Measurements from ENCODE around the gene ABCA9.

DNA sequence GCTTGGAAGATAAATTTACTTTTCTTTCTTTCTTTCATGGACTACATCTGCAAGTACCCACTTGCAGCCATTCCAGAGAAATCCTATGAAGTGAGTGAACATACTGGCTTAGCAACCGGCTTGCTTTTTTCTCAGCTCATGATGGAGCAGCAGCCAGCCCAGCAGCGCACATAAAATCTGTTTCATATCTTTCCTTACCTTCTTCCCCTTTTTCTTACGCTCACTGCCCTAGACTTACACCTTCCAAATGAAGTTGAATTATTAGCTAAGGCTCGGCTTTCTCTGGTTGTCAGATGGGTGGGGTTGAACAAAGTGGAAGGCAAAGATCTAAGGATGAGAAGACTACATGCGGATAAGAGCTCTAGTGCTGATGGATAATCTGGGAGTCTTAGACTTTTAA lies 91.6 kb downstream of the ABCA9 start:
- TF ChIP-seq SETDB1 (CRISPR knock-in tag; IDR thresholded peaks at IDR 0.05; ENCODE audit: borderline replicate concordance) (no peak), SMC3 (IDR thresholded peaks at IDR 0.05; ENCODE audit: low read length) (no peak), RBAK (CRISPR knock-in tag; IDR thresholded peaks at IDR 0.05) (no peak)
- TF ChIP-seq, protein P1, sequence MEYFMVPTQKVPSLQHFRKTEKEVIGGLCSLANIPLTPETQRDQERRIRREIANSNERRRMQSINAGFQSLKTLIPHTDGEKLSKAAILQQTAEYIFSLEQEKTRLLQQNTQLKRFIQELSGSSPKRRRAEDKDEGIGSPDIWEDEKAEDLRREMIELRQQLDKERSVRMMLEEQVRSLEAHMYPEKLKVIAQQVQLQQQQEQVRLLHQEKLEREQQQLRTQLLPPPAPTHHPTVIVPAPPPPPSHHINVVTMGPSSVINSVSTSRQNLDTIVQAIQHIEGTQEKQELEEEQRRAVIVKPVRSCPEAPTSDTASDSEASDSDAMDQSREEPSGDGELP (IDR thresholded peaks at IDR 0.05; ENCODE audit: borderline replicate concordance, low read depth), result no peak
- TF ChIP-seq, protein P2, sequence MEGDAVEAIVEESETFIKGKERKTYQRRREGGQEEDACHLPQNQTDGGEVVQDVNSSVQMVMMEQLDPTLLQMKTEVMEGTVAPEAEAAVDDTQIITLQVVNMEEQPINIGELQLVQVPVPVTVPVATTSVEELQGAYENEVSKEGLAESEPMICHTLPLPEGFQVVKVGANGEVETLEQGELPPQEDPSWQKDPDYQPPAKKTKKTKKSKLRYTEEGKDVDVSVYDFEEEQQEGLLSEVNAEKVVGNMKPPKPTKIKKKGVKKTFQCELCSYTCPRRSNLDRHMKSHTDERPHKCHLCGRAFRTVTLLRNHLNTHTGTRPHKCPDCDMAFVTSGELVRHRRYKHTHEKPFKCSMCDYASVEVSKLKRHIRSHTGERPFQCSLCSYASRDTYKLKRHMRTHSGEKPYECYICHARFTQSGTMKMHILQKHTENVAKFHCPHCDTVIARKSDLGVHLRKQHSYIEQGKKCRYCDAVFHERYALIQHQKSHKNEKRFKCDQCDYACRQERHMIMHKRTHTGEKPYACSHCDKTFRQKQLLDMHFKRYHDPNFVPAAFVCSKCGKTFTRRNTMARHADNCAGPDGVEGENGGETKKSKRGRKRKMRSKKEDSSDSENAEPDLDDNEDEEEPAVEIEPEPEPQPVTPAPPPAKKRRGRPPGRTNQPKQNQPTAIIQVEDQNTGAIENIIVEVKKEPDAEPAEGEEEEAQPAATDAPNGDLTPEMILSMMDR (CRISPR knock-in tag; IDR thresholded peaks at IDR 0.05), result no peak
